ENCODE data around the gene GALNT2.
A peak's percentile ranks its signal among the peaks of the same experiment; 100 is the strongest.

Gene GALNT2

GRCh38 chr1:230074270-230074669 is 7.2 kb downstream of the GALNT2 start:
- DNase-seq (ENCODE audit: low read depth in 2 of 2) = no peak

DNA sequence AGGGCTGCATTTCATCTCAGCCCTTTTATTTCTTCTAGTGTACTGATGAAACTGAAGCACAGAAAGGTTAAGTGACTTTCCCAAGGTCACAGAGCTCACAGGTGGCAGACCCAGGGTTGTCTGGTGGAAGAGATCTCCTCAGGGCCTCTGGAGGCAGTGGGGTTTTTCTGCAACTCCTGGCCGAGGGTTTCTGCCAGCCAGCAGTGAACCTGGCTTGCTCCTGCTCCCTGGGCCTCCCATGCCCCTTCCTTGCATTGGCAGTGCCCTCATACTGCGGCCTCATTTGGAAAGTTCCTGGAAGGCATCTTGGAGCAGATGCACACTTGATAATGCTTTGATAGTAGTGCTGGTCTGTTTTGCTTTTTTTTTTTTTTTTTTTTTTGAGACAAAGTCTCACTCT is 7.7 kb downstream of the GALNT2 start:
- TF ChIP-seq, protein P1, sequence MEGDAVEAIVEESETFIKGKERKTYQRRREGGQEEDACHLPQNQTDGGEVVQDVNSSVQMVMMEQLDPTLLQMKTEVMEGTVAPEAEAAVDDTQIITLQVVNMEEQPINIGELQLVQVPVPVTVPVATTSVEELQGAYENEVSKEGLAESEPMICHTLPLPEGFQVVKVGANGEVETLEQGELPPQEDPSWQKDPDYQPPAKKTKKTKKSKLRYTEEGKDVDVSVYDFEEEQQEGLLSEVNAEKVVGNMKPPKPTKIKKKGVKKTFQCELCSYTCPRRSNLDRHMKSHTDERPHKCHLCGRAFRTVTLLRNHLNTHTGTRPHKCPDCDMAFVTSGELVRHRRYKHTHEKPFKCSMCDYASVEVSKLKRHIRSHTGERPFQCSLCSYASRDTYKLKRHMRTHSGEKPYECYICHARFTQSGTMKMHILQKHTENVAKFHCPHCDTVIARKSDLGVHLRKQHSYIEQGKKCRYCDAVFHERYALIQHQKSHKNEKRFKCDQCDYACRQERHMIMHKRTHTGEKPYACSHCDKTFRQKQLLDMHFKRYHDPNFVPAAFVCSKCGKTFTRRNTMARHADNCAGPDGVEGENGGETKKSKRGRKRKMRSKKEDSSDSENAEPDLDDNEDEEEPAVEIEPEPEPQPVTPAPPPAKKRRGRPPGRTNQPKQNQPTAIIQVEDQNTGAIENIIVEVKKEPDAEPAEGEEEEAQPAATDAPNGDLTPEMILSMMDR (IDR thresholded peaks at IDR 0.05; ENCODE audit: low read depth, low read length) = no peak
- H3K4me3 ChIP-seq (replicated peaks in 1 of 2; ENCODE audit: low read depth in 2 of 2, low read length in 2 of 2) = no peak overlapping the region
- no peak for DNase-seq (ENCODE audit: low read depth in 2 of 2)

More at GRCh38 chr1:230074270-230074669, 7.2 kb downstream of the GALNT2 start:
- TF ChIP-seq, protein P1 (IDR thresholded peaks at IDR 0.05; ENCODE audit: low read depth, low read length) = no peak
- no peak overlapping the region for H3K4me3 ChIP-seq (replicated peaks in 1 of 2; ENCODE audit: low read depth in 2 of 2, low read length in 2 of 2)

DNA sequence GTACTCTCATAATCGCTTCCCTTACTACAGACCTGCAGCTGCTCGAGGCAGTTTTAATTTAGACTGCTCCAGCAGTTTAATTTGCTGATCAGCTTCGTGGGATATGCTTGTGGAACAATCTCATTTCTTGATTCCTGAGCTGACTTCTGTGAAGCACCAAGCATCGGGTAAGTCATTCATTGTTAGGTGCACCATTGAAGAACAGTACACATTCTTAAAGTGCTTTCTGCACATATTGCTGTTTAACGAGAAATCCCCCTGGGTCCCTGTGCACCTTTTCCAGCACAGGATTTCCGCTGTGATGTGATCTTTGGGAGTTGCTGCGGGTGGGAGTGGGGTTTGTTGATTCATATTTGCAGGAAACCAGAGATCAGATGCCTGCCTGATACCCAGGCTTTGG is 9.1 kb downstream of the GALNT2 start:
- no peak overlapping the region for H3K4me3 ChIP-seq (replicated peaks in 1 of 2; ENCODE audit: low read depth in 2 of 2, low read length in 2 of 2)
- TF ChIP-seq, protein P1 (IDR thresholded peaks at IDR 0.05; ENCODE audit: low read depth, low read length) = no peak
- no peak for DNase-seq (ENCODE audit: low read depth in 2 of 2)

DNA sequence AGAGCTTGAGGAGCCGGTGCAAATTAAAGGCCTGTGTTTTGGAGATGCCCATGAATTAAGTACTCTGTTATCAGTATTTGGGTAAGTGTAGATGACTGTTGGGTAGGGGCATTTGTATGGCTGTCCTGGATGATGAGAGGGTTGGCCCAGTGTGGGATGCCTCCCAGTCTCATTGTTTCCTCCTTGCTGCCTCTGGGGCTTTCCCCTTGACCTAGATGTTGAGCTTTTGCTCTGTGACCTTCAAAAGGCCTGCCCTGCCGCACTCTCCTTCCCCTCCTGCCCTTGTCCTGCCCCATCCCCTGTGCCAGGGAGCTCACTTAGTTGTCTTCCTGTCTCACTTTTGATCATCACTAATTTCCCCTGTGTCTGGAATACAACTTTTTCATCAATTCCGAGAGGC is 10.0 kb downstream of the GALNT2 start:
- TF ChIP-seq, protein P1 (IDR thresholded peaks at IDR 0.05; ENCODE audit: low read depth, low read length) = no peak
- H3K4me3 ChIP-seq (replicated peaks in 1 of 2; ENCODE audit: low read depth in 2 of 2, low read length in 2 of 2) = no peak overlapping the region
- no peak for DNase-seq (ENCODE audit: low read depth in 2 of 2)

DNA sequence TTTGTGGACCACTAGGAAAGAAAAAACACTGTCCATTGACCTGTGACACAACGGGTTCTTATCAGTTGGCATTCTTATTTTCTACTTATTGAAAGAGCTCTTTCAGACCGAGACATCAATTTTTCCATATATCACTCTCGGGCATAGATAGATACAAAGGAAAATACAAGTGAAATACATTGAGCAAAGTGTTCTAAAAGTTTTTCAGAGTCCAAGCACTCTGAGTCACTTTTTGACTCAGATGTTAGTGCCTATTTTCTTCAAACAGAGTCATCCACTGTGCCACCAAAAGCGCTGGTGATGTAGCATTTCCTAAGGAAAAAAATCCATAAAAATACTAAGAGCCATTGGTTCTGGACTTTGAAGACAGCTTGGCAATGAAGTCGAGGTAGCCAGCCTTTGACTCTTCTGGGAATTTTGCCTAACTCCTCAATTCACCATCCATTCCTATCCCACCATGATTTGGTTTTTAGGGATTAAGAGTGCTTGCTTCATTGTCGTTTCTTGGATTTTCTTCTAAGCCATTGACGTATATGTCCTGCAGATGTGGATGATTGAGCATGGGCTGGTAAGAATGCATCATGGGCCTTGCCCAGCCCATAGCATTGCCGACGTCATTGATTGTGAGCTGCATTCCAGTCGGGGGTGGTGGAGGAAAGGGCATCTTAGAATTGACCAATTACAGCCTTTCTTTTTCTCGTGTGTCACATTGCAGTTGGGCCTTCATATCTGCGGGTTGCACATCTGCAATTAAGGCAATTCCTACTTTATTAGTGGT is 10.6 kb downstream of the GALNT2 start:
- no peak overlapping the region for H3K4me3 ChIP-seq (replicated peaks in 1 of 2; ENCODE audit: low read depth in 2 of 2, low read length in 2 of 2)
- peak in 1 of 2 donors; percentile 65 for DNase-seq (ENCODE audit: low read depth in 2 of 2)
- TF ChIP-seq, protein P1 (IDR thresholded peaks at IDR 0.05; ENCODE audit: low read depth, low read length) = no peak

- H3K4me3 ChIP-seq (replicated peaks in 1 of 2; ENCODE audit: low read depth in 2 of 2, low read length in 2 of 2) = no peak overlapping the region
- no peak for DNase-seq (ENCODE audit: low read depth in 2 of 2)
- TF ChIP-seq, protein P1 (IDR thresholded peaks at IDR 0.05; ENCODE audit: low read depth, low read length) = no peak
These were observed 12.4 kb downstream of the GALNT2 start for GRCh38 chr1:230079199-230080024.
